HG03135 (cell line): ENCODE results near the gene KCNJ12.
A peak's percentile ranks its signal among the peaks of the same experiment; 100 is the strongest.
"Not testable (repeated sequence)": the region's sequence is repeated elsewhere in the genome, so short reads cannot be mapped to it uniquely, and the experiment has no call there.

Experiments
- ATAC-seq: cut with Tn5 transposase; IDR thresholded peaks from one replicate; pipeline ENCODE4 v1.9.1; 2021; ENCODE audit warnings: mild to moderate bottlenecking, moderate library complexity; ENCODE audit not compliant: unreplicated experiment

KCNJ12 gene

DNA sequence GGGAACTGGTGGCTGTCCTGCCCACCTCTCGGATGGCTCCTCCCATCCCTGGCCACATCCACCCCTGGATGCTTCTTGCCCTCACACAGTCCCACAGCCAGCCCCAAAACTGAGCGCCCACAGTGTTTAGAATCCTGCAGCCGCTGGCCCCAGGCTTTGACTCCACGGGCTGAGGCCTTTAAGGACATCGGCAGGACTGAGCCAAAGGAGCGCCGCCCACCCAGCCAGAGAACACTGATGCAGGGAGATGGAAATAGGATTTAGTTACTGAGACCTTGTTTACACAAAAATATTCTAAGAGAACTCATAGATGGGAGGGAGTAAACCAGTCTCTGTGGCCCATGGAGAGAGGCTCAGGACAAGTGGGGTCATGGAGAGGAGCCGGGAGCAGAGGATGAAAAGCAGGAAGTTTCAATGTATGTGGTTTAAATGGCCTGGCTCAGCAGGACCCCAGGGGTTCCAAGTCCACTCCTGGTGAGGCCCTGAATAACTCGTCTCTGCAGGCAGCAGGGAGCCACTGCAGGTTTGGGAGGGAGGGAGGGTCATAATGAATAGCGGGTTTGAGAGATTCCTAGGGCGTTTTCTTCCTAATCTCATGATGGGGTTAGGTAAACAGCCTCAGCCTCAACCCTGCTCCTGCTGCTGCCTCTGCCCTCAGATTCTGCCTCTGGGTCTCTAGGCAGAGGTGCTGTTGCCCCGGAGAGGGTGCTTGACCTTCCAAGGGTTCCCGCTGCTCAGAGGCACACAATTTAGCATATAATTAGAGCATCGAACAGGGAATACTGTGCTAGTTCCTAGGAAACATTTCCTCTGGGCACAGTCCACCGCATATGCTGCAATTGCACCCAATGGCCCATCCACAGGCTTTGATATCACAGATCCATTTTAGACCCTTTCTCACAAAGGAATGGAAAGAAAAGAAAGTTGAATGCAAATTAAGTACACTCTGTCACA is 61.0 kb downstream of the KCNJ12 start:
- not testable (repeated sequence) for ATAC-seq

DNA sequence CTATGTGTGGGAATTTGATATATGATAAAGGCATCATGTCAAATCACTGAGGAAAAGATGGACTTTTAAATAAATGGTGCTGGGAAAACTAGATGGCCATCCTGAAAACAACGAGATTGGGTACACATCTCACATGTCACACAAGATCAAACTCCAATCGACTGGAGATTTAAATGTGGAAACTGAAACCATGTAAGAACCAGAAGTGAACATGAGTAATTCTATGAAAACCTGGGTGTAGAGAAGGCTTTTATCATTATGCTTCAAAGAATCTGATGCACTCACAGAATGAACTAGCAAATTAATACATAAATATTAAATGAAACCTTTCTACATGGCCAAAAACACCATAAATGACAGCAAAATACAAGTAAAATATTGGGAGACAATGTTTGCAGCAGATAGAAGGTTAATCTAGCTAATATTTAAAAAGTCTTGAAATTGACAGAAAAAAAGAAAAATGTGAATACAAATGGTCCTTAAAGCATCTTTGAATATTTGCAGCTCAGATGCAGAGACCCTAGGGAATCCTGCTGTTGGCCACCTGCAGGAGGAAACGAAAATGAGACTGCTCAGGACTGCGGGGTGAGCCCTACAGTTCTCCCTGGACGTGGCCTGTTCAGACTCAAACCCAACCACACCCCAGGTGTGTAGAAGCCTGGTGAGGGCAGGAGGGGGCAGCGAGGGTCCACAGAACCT is 62.3 kb downstream of the KCNJ12 start:
- not testable (repeated sequence) for ATAC-seq

DNA sequence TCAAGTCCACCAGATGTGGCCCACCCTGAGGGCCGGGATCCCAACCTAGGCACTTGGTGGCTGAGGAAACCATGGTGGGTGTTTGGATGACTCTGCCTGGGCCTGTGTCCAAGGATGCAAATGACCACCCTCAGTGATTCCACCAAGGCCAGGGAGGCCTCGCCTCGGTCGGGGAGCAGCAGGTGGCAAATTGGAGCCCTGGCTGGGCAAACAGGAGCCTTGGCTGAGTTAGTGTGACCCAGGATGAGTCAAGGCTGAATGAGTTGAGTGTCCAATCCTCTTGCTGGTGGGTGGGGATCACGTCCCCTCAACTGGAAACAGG is 62.8 kb downstream of the KCNJ12 start:
- not testable (repeated sequence) for ATAC-seq

DNA sequence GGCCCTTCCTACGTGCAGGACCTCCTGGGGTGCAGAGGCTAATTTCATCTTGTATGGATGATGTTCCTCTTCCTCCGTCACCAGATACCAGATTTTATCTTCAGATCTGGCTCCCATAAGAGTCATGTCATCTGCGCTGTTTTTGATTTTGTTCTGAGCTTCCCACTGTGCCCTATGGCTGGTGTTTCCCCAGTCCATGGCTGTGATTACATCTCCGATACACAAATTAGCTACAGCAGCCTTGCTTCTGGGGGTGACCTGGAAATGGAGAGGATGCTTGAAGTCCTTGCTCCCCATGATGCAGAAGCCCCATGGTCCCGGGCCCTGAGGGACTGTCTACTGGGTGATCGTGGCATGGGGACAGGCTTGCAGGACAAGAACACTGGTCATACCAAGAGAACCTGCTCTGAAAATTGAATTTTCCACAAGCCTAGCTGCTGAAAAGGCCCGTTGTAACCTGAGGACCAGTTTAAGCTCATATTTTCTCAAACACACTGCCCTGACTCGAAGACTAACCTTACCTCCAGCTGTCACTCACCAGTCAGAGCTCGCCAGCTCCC is 69.0 kb downstream of the KCNJ12 start:
- ATAC-seq, result no peak

DNA sequence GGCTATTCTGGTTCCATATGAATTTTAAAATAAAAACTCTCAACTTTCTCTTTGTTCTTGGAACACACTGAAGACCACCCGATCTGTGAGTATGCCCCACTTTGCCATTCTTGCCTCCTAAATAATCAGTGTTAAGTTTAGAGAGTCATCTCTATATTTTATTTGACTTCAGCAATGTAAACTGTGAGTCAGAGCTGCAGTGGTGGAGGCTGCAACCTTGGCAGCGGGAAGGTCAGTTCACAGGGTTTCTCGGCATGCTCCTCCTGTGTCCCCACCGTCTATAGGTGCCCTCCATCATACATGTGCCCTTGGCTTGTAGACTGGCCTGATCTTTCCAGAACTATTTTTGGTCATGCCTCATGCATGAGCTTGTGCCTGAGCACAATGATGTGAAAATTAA is 71.4 kb downstream of the KCNJ12 start:
- not testable (repeated sequence) for ATAC-seq

DNA sequence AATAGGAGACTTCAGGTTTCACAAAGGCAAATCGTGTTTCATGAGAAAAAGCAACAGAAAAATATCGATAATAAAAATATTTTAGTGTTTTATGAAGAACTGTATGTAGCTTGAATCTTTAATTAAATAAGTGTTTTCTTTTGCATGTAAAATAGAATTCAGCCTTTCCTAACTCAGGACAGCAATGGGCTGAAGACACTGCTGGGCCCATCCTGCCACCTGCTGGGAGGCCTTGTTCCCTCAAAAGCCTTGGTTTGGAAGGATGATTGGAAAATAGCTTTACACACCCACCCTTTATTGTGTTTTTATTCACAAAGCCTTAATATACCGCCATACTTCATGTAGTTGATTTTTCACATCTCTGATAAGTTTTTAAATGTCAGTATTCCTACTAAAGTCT is 73.7 kb downstream of the KCNJ12 start:
- ATAC-seq, result not testable (repeated sequence)

DNA sequence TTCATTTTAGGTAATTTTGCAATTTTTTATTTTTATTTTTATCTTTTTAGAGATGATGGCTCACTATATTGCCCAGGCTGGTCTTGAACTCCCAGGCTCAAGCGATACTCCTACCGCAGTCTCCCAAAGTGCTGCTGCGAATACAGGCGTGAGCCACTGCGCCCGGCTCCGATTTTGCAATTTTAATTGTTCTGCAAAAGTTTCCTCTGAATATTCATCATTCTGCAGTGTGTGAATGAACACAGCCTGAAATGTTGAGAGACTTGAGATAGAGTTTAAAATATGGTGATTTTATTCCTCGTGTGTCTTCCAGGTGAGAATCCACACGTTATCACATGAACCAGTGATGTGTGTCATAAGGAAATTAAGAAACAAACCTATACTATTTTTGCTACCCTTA is 75.8 kb downstream of the KCNJ12 start:
- ATAC-seq, result no peak

DNA sequence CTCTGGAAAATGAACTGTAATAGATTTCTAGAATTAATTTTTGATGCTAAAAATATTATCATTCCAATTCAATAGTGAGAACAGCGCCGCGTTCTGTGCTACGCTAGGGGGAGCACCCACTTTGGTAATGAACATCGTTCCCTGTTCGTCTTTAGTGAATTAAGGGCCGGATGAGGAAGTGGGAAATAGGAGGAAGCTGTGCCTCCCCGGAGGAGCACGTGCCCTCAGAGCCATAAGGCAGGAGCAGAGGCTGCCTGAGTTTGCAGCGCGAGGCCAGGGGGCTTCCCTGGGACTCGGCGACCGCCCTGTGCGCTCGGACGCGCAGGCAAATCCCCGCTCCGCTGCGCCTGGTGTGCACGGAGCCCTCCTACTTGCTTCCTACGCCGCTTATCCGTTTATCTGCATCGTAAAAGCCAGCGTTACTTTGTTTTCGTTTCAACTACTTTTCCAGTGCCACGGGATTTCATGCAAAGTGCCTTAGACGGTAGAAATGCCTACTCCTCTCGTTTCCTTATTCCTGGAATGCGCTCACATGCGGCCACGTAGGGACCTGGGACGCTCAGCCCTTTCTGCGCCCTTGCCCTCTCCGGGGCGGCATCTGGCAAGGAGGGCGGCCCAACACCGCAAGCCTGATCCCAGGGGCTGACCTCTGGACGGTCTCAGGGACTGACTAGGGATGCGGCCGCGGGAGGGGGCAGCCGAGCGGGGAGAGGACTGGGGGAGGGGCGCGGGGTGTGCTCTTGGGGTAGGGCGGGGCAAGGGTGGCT is 76.4 kb downstream of the KCNJ12 start:
- no peak for ATAC-seq

DNA sequence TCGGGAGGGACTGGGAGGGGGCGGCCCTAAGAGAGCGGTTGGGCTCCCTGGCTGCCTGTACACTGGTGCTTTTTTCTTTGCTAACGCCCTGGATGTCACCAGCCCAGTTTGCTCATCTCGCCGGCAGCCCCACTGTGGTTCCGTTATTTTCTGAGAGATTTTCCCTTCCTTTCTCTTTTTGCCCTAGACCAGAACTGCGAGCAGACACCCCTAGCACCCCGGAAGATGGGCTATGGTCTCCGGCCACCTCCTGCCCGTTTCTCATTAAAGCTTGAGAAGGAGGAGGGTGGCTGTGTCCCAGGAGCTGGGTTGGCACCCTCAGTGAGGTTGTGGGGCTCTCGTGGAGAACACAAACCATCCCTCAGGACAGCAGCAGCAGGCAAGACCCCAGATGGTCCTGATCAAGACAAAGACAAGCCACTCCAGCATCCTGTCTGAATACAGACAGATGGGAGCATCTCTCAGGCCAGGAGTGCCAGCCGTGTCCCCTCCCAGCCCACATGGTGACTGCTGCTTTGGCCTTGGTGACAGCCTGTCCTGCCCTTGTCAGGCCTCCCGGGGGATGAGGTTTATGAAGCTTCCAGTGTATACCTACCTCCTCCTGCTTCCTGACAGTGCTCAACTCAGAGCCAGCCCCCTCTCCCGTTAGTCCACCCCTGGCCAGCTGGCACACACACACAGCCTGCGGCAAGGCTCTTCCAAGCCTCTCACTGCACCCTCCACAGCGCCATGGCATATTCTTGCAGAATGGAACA is 77.2 kb downstream of the KCNJ12 start:
- no peak for ATAC-seq

DNA sequence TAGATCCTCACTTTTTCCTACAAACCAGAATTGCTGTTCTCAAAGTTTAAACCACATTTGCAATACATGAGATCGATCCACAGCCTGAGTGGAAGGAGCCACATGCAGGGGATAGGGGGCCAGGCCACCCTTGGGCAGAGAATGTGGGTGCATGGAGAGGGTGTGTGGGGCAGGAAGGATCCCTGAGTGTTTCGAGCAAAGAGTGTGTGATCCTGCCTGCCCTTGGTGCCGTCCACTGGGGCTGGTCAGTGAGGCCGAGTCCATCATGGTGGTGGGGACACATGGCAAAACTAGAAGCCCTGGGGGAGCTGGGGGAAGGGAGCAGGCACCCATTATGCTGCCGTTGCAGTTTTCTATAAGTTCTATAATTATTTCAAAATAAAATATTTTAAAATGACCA is 77.8 kb downstream of the KCNJ12 start:
- not testable (repeated sequence) for ATAC-seq

DNA sequence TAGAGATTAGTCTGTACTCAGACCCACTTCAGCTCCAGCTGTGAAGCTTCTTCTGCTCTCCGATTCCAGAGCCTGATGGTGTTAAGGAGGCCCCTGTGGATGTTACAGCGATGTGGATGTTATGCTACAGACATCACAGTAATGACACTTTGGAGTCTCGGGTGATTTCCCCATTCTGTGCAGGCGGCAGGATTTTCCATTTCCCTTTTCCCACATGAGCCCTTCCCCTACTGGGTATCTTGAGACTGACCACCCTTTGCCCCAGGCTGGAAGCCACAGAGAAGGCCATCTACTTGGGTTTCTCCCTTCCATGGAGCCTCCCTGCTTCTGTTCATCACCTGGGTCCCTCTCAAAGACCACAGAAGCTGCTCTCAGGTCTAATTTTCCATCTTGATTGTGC is 78.3 kb downstream of the KCNJ12 start:
- no peak for ATAC-seq

DNA sequence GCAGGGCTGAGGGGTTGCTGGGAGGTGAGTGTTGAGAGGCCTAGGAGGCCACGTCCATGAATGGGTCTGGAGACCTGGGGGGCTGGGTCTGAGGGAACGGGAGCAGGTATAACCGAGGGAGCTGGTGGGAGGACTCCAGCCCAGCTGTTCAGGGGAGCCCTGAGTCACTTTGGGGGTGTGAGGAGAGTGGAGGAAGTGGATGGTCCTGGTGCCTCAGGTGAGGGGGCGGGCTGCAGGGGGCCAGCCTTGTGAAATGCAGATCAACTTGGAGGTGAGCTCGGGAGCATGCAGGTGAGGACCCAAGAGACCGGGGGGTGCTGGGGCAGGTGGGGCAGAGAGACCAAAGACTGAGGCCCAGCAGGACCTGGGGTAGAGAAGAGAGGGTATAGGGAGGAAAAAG is 79.6 kb downstream of the KCNJ12 start:
- no peak for ATAC-seq

DNA sequence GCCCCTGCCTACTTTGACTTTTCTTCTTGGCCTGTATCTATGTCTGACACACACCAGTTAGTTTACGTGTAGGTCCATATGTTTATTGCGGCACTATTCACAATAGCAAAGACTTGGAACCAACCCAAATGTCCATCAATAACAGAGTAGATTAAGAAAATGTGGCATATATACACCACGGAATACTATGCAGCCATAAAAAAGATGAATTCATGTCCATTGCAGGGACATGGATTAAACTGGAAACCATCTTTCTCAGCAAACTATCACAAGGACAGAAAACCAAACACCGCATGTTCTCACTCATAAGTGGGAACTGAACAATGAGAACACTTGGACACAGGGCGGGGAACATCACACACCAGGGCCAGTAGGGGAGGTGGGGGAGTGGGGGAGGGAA is 80.3 kb downstream of the KCNJ12 start:
- not testable (repeated sequence) for ATAC-seq

DNA sequence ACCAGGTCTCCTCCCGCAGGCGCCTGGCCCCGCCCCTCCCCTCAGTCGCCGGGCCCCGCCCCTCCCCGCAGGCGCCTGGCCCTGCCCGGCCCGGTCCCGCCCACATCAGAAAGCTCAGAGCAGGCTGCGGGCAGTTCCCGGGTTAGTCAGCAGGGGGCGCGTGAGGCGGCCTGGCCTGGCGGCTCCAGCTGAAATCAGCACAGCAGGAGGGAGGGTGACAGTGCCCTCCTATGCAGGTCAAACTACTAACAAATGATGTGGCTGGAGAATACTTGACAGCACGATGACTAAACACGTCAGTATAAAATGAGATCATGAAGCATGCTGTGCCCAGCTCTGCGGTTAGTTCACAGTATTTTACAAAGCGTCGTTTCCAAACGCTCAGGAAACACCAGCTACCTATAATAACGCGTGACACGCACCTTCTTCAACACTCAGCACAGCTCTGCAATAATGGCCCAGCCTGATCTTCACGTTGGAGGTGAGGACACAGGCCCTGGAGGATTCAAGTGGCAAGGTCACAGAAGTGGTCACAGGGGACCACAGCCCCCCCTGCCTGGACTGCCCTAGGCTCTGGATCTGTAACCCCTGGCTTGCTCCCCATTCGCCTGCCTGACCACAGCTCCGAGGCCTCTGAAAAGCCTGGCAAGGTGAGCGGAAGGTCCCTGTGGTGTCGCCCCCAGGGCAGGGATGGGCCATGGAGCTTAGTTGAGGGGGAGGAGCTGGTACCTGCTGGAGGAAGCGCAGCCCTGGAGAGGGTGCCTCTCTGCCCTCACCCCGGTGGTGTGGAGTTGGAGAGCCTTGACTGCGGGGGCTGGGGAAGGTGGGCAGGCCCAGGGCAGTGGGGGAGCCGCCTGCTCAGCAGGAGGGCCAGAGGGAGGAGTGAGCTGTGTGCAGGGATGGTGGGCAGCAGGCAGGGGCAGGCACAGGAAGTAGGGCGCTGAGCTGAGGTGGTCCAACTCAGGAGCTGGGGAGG is 81.2 kb downstream of the KCNJ12 start:
- ATAC-seq, result peak; percentile 77

DNA sequence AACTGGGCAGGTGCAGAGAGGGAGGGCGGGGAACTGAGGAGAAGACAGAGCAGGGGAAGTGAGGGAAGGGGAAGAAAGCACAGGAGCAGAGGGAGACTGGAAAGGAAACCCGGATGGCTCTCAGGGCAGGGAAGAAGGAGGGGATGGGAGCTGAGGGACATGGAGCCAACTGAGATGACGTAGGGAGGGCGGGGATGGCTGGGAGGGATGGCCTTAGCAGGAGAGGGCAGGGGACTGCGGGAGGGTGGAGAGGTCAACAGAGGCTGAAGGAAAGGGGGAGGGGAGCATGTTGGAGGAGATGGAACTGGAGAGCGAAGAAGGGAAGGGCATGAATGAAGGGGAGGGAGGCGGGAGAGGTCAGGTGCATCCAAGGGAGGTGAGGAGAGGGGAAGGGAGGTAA is 81.9 kb downstream of the KCNJ12 start:
- ATAC-seq, result no peak

DNA sequence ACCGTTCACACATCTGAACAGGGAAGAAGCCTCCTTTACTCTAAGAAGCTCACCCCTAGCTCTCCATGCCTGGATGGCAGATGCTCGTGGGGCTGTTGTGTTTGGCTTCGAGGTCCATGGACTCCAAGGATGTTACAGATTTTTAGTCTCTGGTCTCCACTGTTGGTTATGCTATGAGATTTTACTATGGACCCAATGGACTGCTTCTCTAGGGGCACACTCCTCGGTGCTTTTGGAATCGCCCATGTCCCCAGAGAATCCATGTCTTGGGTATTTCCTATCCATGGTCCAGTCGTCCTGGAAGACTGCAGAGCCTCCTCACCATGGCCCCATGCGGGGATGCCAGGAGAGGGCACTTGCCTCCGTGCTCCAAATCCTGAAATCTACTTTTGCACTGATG is 83.4 kb downstream of the KCNJ12 start:
- ATAC-seq, result no peak

DNA sequence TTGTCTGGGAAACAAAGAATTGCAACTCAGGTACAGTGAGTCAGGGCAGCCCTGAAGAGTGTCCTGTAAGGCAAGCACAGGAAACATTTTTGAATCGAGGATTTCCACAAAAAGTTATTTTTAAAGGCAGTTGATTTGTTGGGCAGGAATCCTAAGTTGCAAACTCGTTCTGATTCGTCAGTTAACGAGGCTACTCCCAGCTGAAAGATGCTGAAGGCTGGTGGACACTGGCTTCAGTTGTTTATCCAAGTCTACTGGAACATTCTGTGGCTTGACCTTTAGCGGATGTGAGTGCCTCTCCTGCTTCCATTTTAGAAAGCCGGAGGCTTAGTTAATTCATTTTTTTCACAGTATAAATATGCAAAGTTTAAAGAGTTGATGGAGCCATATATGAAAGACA is 84.2 kb downstream of the KCNJ12 start:
- no peak for ATAC-seq

DNA sequence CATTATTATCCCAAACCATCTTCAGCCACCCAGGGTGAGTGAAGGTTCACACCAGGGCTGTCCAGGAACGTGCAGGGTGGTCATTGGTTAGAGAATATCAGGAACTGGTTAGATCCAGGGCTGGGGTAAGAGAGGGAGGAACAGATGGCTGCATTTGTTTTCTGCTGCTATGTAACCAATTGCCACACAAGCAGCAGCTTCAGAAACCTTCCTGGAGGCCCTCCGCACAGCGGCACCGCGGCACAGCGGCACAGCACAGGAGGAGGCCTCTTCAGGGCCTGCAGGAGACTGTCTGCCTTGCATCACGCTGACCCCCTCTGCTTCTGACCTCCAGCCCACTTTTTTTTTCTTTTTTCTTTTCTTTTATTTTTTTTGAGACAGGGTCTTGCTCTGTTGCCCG is 86.1 kb downstream of the KCNJ12 start:
- no peak for ATAC-seq

DNA sequence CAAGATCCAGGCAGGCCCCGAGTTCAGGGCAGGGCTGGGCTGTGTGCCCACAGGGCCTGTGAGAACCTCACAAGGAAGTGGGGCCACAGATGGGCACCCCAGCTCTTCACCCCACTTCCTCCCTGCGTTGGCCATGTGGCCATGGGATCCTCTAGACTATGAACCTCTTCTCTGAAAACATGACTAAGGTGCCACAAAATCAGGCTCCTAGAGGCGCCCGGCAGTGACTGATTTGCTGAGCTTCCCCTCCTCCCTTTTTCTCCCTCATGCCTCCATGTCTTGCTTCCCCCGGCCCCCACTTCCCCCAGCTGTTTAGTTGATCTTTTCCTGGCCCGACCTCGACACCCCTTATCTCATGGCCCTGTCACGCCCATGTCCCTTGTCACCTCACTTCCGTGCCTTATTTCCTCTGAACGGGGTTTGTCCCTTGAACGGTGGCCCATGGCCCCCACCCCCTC is 87.1 kb downstream of the KCNJ12 start:
- ATAC-seq, result no peak
